GM21786 (cell line): ENCODE measurements around the gene TNFRSF18.
"Not testable (repeated sequence)": the region's sequence is repeated elsewhere in the genome, so short reads cannot be mapped to it uniquely, and the experiment has no call there.

Experiments
- ATAC-seq: cut with Tn5 transposase; IDR thresholded peaks from one replicate; pipeline ENCODE4 v1.9.1; 2021; ENCODE audit not compliant: unreplicated experiment

Gene TNFRSF18

GRCh38 chr1:1206376-1206965, at the start of gene TNFRSF18:
TNFRSF18 (minus strand) TSS chr1:1206592; CDS start chr1:1206571, 21 bp downstream.
- ATAC-seq = no peak

GRCh38 chr1:1255611-1256010, 49.2 kb upstream of the TNFRSF18 start:
- ATAC-seq = no peak

- ATAC-seq = no peak
Measured at GRCh38 chr1:1255078-1255477, 48.7 kb upstream of the TNFRSF18 start.

GRCh38 chr1:1254667-1254998, 48.2 kb upstream of the TNFRSF18 start:
- ATAC-seq = no peak

GRCh38 chr1:1253972-1254666, 47.7 kb upstream of the TNFRSF18 start:
- no peak for ATAC-seq

- no peak for ATAC-seq
Measured at GRCh38 chr1:1253314-1253713, 46.9 kb upstream of the TNFRSF18 start.

GRCh38 chr1:1250786-1251284, 44.4 kb upstream of the TNFRSF18 start:
- ATAC-seq = no peak

GRCh38 chr1:1248009-1248913, 41.9 kb upstream of the TNFRSF18 start:
- not testable (repeated sequence) for ATAC-seq

- no peak for ATAC-seq
Measured at GRCh38 chr1:1247341-1247913, 41.0 kb upstream of the TNFRSF18 start.

GRCh38 chr1:1246577-1247340, 40.4 kb upstream of the TNFRSF18 start, which contains the start of gene C1QTNF12:
C1QTNF12 (minus strand) TSS chr1:1246722; CDS start chr1:1246690, 32 bp downstream.
- no peak for ATAC-seq

GRCh38 chr1:1245817-1246576, 39.6 kb upstream of the TNFRSF18 start:
- no peak for ATAC-seq

GRCh38 chr1:1245178-1245816, 38.9 kb upstream of the TNFRSF18 start:
- ATAC-seq = no peak

- no peak for ATAC-seq
Measured at GRCh38 chr1:1244192-1244811, 37.9 kb upstream of the TNFRSF18 start.

- no peak for ATAC-seq
Measured at GRCh38 chr1:1243807-1244191, 37.4 kb upstream of the TNFRSF18 start.

GRCh38 chr1:1243266-1243660, 36.9 kb upstream of the TNFRSF18 start:
- no peak for ATAC-seq

- no peak for ATAC-seq
Measured at GRCh38 chr1:1242461-1243265, 36.3 kb upstream of the TNFRSF18 start.

GRCh38 chr1:1241588-1242219, 35.3 kb upstream of the TNFRSF18 start:
- no peak for ATAC-seq
